ENCODE measurements around the gene ELOVL6. TPM values are rescaled to one million over a fixed set of nuclear protein-coding genes. Genes with fewer than 3 reads are reported as not detected.

The ELOVL6 gene
- total RNA-seq, 1 donor from 2014 or later = 27.6 TPM

- Mint-ChIP-seq H3K27me3 (ENCODE audit: low read depth) (no peaks in the 10 kb centered on the region), H3K9me3 (no peaks in the 10 kb centered on the region), H3K4me1 (peaks cover 9% of the 10 kb centered on the region), H3K4me3 (no peak overlapping the region), H3K27ac (no peak overlapping the region), H3K36me3 (peaks cover under 1% of the 10 kb centered on the region)
- DNase-seq (ENCODE audit: low spot score in 2 of 2, unreplicated experiment in 2 of 2) = no peak
- no peak for TF ChIP-seq CTCF (IDR thresholded peaks at IDR 0.05; ENCODE audit: unreplicated experiment)
These were observed 133.5 kb downstream of the ELOVL6 start for GRCh38 chr4:110064934-110065333.

GRCh38 chr4:110064295-110064694 lies 134.1 kb downstream of the ELOVL6 start:
- H3K4me1 Mint-ChIP-seq = peaks cover 9% of the 10 kb centered on the region
- no peak for DNase-seq (ENCODE audit: low spot score in 2 of 2, unreplicated experiment in 2 of 2)
- H3K4me3 Mint-ChIP-seq = no peak overlapping the region
- H3K36me3 Mint-ChIP-seq = no peaks in the 10 kb centered on the region
- H3K27me3 Mint-ChIP-seq (ENCODE audit: low read depth) = no peaks in the 10 kb centered on the region
- H3K27ac Mint-ChIP-seq = no peak overlapping the region
- no peak for TF ChIP-seq CTCF (IDR thresholded peaks at IDR 0.05; ENCODE audit: unreplicated experiment)
- H3K9me3 Mint-ChIP-seq = no peaks in the 10 kb centered on the region

DNA sequence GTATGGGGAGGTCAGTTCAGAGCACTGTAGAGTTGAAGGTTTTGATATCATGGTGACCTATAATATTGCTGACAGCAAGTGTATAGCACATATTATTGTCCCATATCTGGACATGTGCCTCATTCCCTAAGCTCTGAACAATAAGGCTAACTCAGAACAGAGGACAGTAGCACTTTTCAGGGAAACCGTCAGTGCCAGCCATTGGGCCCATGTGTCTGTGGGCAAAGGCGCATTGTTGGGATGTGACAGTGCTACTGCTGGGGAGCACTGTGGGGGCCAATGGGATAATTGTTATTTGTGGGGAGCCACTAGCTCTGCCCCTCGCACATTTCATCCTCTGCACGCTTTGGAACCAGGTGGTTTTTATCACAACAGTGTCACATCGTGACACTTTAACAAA lies 136.2 kb downstream of the ELOVL6 start:
- Mint-ChIP-seq H3K4me1 (peaks cover 3% of the 10 kb centered on the region), H3K4me3 (no peak overlapping the region), H3K27ac (no peak overlapping the region), H3K27me3 (ENCODE audit: low read depth) (no peaks in the 10 kb centered on the region), H3K9me3 (no peaks in the 10 kb centered on the region), H3K36me3 (no peaks in the 10 kb centered on the region)
- DNase-seq (ENCODE audit: low spot score in 2 of 2, unreplicated experiment in 2 of 2) = no peak
- no peak for TF ChIP-seq CTCF (IDR thresholded peaks at IDR 0.05; ENCODE audit: unreplicated experiment)

DNA sequence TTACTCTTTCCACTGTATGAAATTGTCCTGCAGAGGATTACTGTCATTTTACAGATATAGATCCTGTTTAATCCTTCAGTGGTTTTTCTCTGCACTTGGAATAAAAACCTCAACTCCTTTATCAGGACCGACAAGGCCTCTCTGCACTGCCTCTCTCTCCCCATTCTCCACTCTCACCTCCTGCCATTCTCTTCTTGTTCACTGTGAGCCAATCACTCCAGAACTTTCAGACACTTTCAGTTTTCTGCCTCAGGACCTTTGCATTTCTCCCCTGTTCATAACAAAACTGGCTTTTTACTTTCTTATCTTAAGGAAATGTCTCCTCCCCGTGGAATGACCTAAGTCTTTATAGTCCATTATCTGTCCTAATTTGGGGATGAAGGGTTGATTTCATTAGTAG lies 137.3 kb downstream of the ELOVL6 start:
- Mint-ChIP-seq H3K36me3 (peaks cover 4% of the 10 kb centered on the region), H3K27me3 (ENCODE audit: low read depth) (no peaks in the 10 kb centered on the region), H3K4me3 (no peak overlapping the region), H3K27ac (no peak overlapping the region), H3K9me3 (no peaks in the 10 kb centered on the region), H3K4me1 (peaks cover 3% of the 10 kb centered on the region)
- no peak for TF ChIP-seq CTCF (IDR thresholded peaks at IDR 0.05; ENCODE audit: unreplicated experiment)
- DNase-seq (ENCODE audit: low spot score in 2 of 2, unreplicated experiment in 2 of 2) = no peak

DNA sequence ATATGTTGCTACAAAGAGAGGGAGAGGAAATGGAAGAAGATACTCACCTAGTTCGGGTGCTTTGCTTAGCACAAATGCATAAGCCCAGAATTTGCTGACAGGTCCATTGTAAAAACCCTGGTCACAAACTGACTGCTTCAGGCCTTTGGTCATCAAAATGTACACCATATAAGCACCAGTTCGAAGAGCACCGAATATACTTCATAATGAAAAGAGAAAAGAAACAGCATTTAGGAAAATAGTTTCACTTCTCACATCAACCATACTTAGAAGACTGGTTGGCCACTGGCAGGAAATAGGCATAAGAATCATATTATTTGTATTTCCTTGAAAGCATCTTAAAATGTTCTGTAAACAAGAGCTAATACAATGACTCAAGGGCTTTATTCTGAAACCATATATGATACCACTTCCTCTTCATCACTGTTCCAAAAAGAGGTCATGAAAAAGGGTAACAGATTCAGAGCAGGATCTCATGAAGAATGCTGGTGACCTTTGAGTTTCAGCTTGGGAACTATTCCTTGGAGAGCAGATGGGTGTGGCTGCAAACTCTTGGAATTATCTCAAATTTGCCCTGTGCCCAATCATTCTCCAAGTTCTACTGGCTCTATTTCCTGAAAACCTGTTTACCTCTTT lies 138.7 kb downstream of the ELOVL6 start:
- peaks cover 7% of the 10 kb centered on the region for H3K36me3 Mint-ChIP-seq
- no peak for DNase-seq (ENCODE audit: low spot score in 2 of 2, unreplicated experiment in 2 of 2)
- no peak for TF ChIP-seq CTCF (IDR thresholded peaks at IDR 0.05; ENCODE audit: unreplicated experiment)
- H3K4me1 Mint-ChIP-seq = peaks cover 3% of the 10 kb centered on the region
- H3K27me3 Mint-ChIP-seq (ENCODE audit: low read depth) = no peaks in the 10 kb centered on the region
- H3K27ac Mint-ChIP-seq = no peak overlapping the region
- no peaks in the 10 kb centered on the region for H3K9me3 Mint-ChIP-seq
- H3K4me3 Mint-ChIP-seq = no peak overlapping the region

- TF ChIP-seq CTCF (IDR thresholded peaks at IDR 0.05; ENCODE audit: unreplicated experiment) = no peak
- H3K9me3 Mint-ChIP-seq = no peaks in the 10 kb centered on the region
- DNase-seq (ENCODE audit: low spot score in 2 of 2, unreplicated experiment in 2 of 2) = no peak
- H3K4me1 Mint-ChIP-seq = no peaks in the 10 kb centered on the region
- H3K27ac Mint-ChIP-seq = no peak overlapping the region
- H3K4me3 Mint-ChIP-seq = no peak overlapping the region
- H3K27me3 Mint-ChIP-seq (ENCODE audit: low read depth) = no peaks in the 10 kb centered on the region
- peaks cover 10% of the 10 kb centered on the region for H3K36me3 Mint-ChIP-seq
These were observed 139.7 kb downstream of the ELOVL6 start for GRCh38 chr4:110058677-110059076.
